ENCODE data around the gene MMRN1. TPM values are rescaled to one million over a fixed set of nuclear protein-coding genes. Genes with fewer than 3 reads are reported as not detected.

The MMRN1 gene
- total RNA-seq, 1 experiment from 2014 or later, result not detected

GRCh38 chr4:89995006-89995405 is 100.4 kb downstream of the MMRN1 start:
- DNase-seq (ENCODE audit: low read depth), result no peak

GRCh38 chr4:89995814-89996213 is 101.2 kb downstream of the MMRN1 start:
- no peak for DNase-seq (ENCODE audit: low read depth)

GRCh38 chr4:89997171-89997704 is 102.6 kb downstream of the MMRN1 start:
- no peak for DNase-seq (ENCODE audit: low read depth)

GRCh38 chr4:89998469-89999011 is 103.9 kb downstream of the MMRN1 start:
- DNase-seq (ENCODE audit: low read depth), result no peak

GRCh38 chr4:90001023-90001422 is 106.4 kb downstream of the MMRN1 start:
- DNase-seq (ENCODE audit: low read depth), result peak; percentile 7

- DNase-seq (ENCODE audit: low read depth), result no peak
These were observed 107.9 kb downstream of the MMRN1 start for GRCh38 chr4:90002441-90003062.

Other genes with a start within 250 kb of the MMRN1 start
- gene SNCA, start 57.7 kb upstream of the MMRN1 start, total RNA-seq (2014; rRNA removed; shearing (Covaris generic)), result 17.9 and 49.0 TPM in 2 replicates
- 0.80 and 1.0 TPM in 2 replicates for gene CCSER1, start 232.5 kb downstream of the MMRN1 start, total RNA-seq (2014; rRNA removed; shearing (Covaris generic))